H9 (cell line): ENCODE measurements around the gene NKAIN1. TPM values are rescaled to one million over a fixed set of nuclear protein-coding genes. Genes with fewer than 3 reads are reported as not detected.

ENCODE experiments used
- DNase-seq: peaks from one replicate; pipeline ENCODE4 v3.0.0-alpha.2; 2017
- H2AFZ ChIP-seq: one replicate; pipeline ENCODE4 v1.6.1; 2013; ENCODE audit warnings: mild to moderate bottlenecking, low read length, control low read depth, moderate library complexity
- H2AK5ac ChIP-seq: 2 replicates; pipeline ENCODE4 v1.6.1; 2013; ENCODE audit warnings: low read length, control low read depth, mixed read lengths; ENCODE audit not compliant: insufficient read length
- H2BK120ac ChIP-seq: one replicate; pipeline ENCODE4 v1.6.1; 2013; ENCODE audit warnings: low read depth, mild to moderate bottlenecking, low read length, control low read depth, inconsistent platforms; ENCODE audit not compliant: poor library complexity, severe bottlenecking
- H2BK12ac ChIP-seq: 2 replicates; pipeline ENCODE4 v1.6.1; 2013; ENCODE audit warnings: low read length, control low read depth, mixed read lengths, low read depth; ENCODE audit not compliant: insufficient read length
- H2BK15ac ChIP-seq: 2 replicates; pipeline ENCODE4 v1.6.1; 2013; ENCODE audit warnings: low read depth, low read length, control low read depth
- H2BK20ac ChIP-seq: one replicate; pipeline ENCODE4 v1.6.1; 2013; ENCODE audit warnings: low read depth, mild to moderate bottlenecking, low read length, control low read depth, inconsistent platforms; ENCODE audit not compliant: poor library complexity, severe bottlenecking
- H2BK5ac ChIP-seq: 2 replicates; pipeline ENCODE4 v1.6.1; 2013; ENCODE audit warnings: low read length, control low read depth, mixed read lengths; ENCODE audit not compliant: insufficient read length
- H3K14ac ChIP-seq: 2 replicates; pipeline ENCODE4 v1.6.1; 2013; ENCODE audit warnings: low read length, control low read depth; ENCODE audit not compliant: insufficient read depth
- H3K18ac ChIP-seq: 2 replicates; pipeline ENCODE4 v1.6.1; 2013; ENCODE audit warnings: low read depth, mild to moderate bottlenecking, mixed read lengths, low read length, control low read depth; ENCODE audit not compliant: insufficient read length
- H3K23ac ChIP-seq: 2 replicates; pipeline ENCODE4 v1.6.1; 2013; ENCODE audit warnings: low read length, control low read depth, mixed read lengths, low read depth; ENCODE audit not compliant: insufficient read length
- H3K23me2 ChIP-seq: 2 replicates; pipeline ENCODE4 v1.6.1; 2013; ENCODE audit warnings: low read depth, mild to moderate bottlenecking, mixed read lengths, low read length, control low read depth; ENCODE audit not compliant: insufficient read length, poor library complexity, severe bottlenecking
- H3K27ac ChIP-seq: 2 replicates; pipeline ENCODE4 v1.5.1; 2013; ENCODE audit warnings: low read length, control low read depth, mixed read lengths, low read depth; ENCODE audit not compliant: insufficient read length
- H3K27me3 ChIP-seq: 2 replicates; pipeline ENCODE4 v1.6.1; 2013; ENCODE audit warnings: low read length, control low read depth, inconsistent platforms; ENCODE audit not compliant: insufficient read depth
- H3K4ac ChIP-seq: 2 replicates; pipeline ENCODE4 v1.6.1; 2013; ENCODE audit warnings: low read depth, mild to moderate bottlenecking, control low read depth, inconsistent platforms, low read length, moderate library complexity
- H3K4me1 ChIP-seq: 2 replicates; pipeline ENCODE4 v1.6.1; 2013; ENCODE audit warnings: low read length, control low read depth, inconsistent platforms; ENCODE audit not compliant: insufficient read depth
- H3K4me2 ChIP-seq: 2 replicates; pipeline ENCODE4 v1.6.1; 2013; ENCODE audit warnings: low read length, control low read depth, mixed read lengths; ENCODE audit not compliant: insufficient read length, insufficient read depth
- H3K56ac ChIP-seq: 2 replicates; pipeline ENCODE4 v1.6.1; 2013; ENCODE audit warnings: low read depth, mild to moderate bottlenecking, mixed read lengths, low read length, control low read depth; ENCODE audit not compliant: insufficient read length
- H3K79me1 ChIP-seq: 2 replicates; pipeline ENCODE4 v1.6.1; 2013; ENCODE audit warnings: low read depth, mild to moderate bottlenecking, moderate library complexity, low read length, control low read depth, inconsistent platforms; ENCODE audit not compliant: insufficient read depth, poor library complexity, severe bottlenecking
- H3K79me2 ChIP-seq: 2 replicates; pipeline ENCODE4 v1.6.1; 2013; ENCODE audit warnings: low read length, control low read depth, inconsistent platforms; ENCODE audit not compliant: insufficient read depth
- H3K9ac ChIP-seq: 2 replicates; pipeline ENCODE4 v1.6.1; 2013; ENCODE audit warnings: low read length, control low read depth, mixed read lengths; ENCODE audit not compliant: insufficient read length; ENCODE audit errors: extremely low read depth
- H3K9me3 ChIP-seq: one replicate; pipeline ENCODE4 v1.6.1; 2013; ENCODE audit warnings: low read depth, low read length, inconsistent platforms; ENCODE audit not compliant: control insufficient read depth
- H3T11ph ChIP-seq: one replicate; pipeline ENCODE4 v1.6.1; 2013; ENCODE audit warnings: mild to moderate bottlenecking, low read length, control low read depth, inconsistent platforms
- H4K20me1 ChIP-seq: one replicate; pipeline ENCODE4 v1.6.1; 2013; ENCODE audit not compliant: control insufficient read depth, insufficient read length, insufficient read depth
- H4K5ac ChIP-seq: 2 replicates; pipeline ENCODE4 v1.6.1; 2013; ENCODE audit warnings: low read depth, mild to moderate bottlenecking, mixed read lengths, low read length, control low read depth; ENCODE audit not compliant: insufficient read length
- H4K8ac ChIP-seq: replicated peaks from 2 replicates; pipeline ENCODE4 v1.6.1; 2013; ENCODE audit warnings: low read length, control low read depth, mixed read lengths, low read depth; ENCODE audit not compliant: insufficient read length
- H4K91ac ChIP-seq: 2 replicates; pipeline ENCODE4 v1.6.1; 2013; ENCODE audit warnings: low read depth, mild to moderate bottlenecking, moderate library complexity, mixed read lengths, low read length, control low read depth; ENCODE audit not compliant: insufficient read length
- H3K27ac Mint-ChIP-seq, 3 experiments: 2 replicates in 2 of 3; 3 replicates in 1 of 3; pipeline ENCODE4 v1.8.0; 2020 to 2021; ENCODE audit warnings: mixed read lengths in 3 of 3, mild to moderate bottlenecking in 1 of 3, moderate library complexity in 1 of 3
- H3K27me3 Mint-ChIP-seq: 2 replicates; pipeline ENCODE4 v1.8.0; 2021; ENCODE audit warnings: low read depth, mild to moderate bottlenecking, moderate library complexity, mixed read lengths
- H3K36me3 Mint-ChIP-seq, 3 experiments: 2 replicates in 2 of 3; 3 replicates in 1 of 3; pipeline ENCODE4 v1.8.0; 2020 to 2021; ENCODE audit warnings: low read depth in 3 of 3, mixed read lengths in 3 of 3; ENCODE audit not compliant: insufficient read depth in 1 of 3
- H3K4me1 Mint-ChIP-seq, 2 experiments: 2 replicates each; pipeline ENCODE4 v1.8.0; 2020; ENCODE audit warnings: mixed read lengths in 2 of 2
- H3K4me3 Mint-ChIP-seq, 2 experiments: 2 replicates in 1 of 2; 3 replicates in 1 of 2; pipeline ENCODE4 v1.8.0; 2020 to 2021; ENCODE audit warnings: mild to moderate bottlenecking in 2 of 2, mixed read lengths in 2 of 2, moderate library complexity in 1 of 2
- H3K9me3 Mint-ChIP-seq, 2 experiments: 2 replicates in 1 of 2; 3 replicates in 1 of 2; pipeline ENCODE4 v1.8.0; 2020; ENCODE audit warnings: mild to moderate bottlenecking in 2 of 2, mixed read lengths in 2 of 2, moderate library complexity in 1 of 2
- WGBS: extraction: QIAGEN DNeasy Blood & Tissue Kit; methylation state at CpG from one replicate; pipeline ENCODE4 v1.1.7; 2013; ENCODE audit warnings: missing lambda C conversion rate, low lambda C conversion rate, mixed read lengths; ENCODE audit not compliant: insufficient read length; ENCODE audit errors: extremely low coverage; 5-methylcytosine and 5-hydroxymethylcytosine counted together
- total RNA-seq: library from RNA; stranded (reverse); gene quantifications from 2 replicates; pipeline ENCODE4 v1.2.1, GENCODE V29; 2021
- TF ChIP-seq, protein P1 (sequence below): fragments of 200-600 bp; sonication (generic); conservative IDR thresholded peaks from 3 replicates; pipeline ENCODE4 v1.8.0; 2021; ENCODE audit warnings: antibody characterized with exemption, mild to moderate bottlenecking

The NKAIN1 gene
- total RNA-seq, 1 experiment from 2014 or later, result 25.6 TPM

GRCh38 chr1:31238986-31239613 lies 587 bp downstream of the NKAIN1 start:
- H3K27ac Mint-ChIP-seq, result peak overlapping the region in 1 of 3 experiments; percentile 68; a peak in 1 of 7 replicates
- Histone ChIP-seq H3K18ac (peak overlapping the region; percentile 77), H3K27me3 (no peaks in the 10 kb centered on the region; the same call in 1 of the 2 replicates), H2BK20ac (no peak overlapping the region), H3K4me2 (peak overlapping the region; percentile 74), H3K56ac (no peak overlapping the region), H3K79me1 (no peaks in the 10 kb centered on the region), H3K79me2 (peaks cover 2% of the 10 kb centered on the region; the same call in 1 of the 2 replicates), H2AFZ (no peak overlapping the region), H2BK12ac (no peak overlapping the region), H2BK120ac (no peak overlapping the region), H3K4ac (no peak overlapping the region), H4K5ac (no peak overlapping the region), H3K27ac (no peak overlapping the region), H3K23me2 (peaks cover 14% of the 10 kb centered on the region), H3T11ph (no peak overlapping the region), H2AK5ac (no peak overlapping the region), H3K4me1 (peaks cover 2% of the 10 kb centered on the region; the same call in 1 of the 2 replicates), H2BK5ac (no peak overlapping the region), H2BK15ac (no peak overlapping the region), H4K8ac (no peak overlapping the region), H3K14ac (peak overlapping the region; percentile 87; the same call in 1 of the 2 replicates), H3K9ac (peak overlapping the region; percentile 41), H3K23ac (no peak overlapping the region), H4K91ac (no peak overlapping the region), H4K20me1 (no peaks in the 10 kb centered on the region), H3K9me3 (no peaks in the 10 kb centered on the region)
- TF ChIP-seq, protein P1, sequence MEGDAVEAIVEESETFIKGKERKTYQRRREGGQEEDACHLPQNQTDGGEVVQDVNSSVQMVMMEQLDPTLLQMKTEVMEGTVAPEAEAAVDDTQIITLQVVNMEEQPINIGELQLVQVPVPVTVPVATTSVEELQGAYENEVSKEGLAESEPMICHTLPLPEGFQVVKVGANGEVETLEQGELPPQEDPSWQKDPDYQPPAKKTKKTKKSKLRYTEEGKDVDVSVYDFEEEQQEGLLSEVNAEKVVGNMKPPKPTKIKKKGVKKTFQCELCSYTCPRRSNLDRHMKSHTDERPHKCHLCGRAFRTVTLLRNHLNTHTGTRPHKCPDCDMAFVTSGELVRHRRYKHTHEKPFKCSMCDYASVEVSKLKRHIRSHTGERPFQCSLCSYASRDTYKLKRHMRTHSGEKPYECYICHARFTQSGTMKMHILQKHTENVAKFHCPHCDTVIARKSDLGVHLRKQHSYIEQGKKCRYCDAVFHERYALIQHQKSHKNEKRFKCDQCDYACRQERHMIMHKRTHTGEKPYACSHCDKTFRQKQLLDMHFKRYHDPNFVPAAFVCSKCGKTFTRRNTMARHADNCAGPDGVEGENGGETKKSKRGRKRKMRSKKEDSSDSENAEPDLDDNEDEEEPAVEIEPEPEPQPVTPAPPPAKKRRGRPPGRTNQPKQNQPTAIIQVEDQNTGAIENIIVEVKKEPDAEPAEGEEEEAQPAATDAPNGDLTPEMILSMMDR, result no peak
- no peaks in the 10 kb centered on the region for H3K9me3 Mint-ChIP-seq
- no CpG with 5 or more reads among the region's 56 CpGs for WGBS
- peak overlapping the region; percentile 85 to 88 for H3K4me3 Mint-ChIP-seq
- H3K4me1 Mint-ChIP-seq, result peaks cover 27 to 40% of the 10 kb centered on the region in 2 experiments
- H3K36me3 Mint-ChIP-seq, result no peaks in the 10 kb centered on the region; a peak in 1 of 7 replicates
- peak; percentile 74 for DNase-seq
- peaks cover 50% of the 10 kb centered on the region for H3K27me3 Mint-ChIP-seq
